CD4-positive, alpha-beta T cell treated with Interleukin-15 for 1 hour (primary cell): Measurements from ENCODE around the gene CLBA1.
"Not testable (repeated sequence)": the region's sequence is repeated elsewhere in the genome, so short reads cannot be mapped to it uniquely, and the experiment has no call there.

Experiments
- DNase-seq: peaks from one replicate; pipeline ENCODE4 v3.0.0-alpha.2; 2020

CLBA1 gene

GRCh38 chr14:105026033-105026785 lies 40.6 kb downstream of the CLBA1 start:
- DNase-seq: peak; percentile 3

DNA sequence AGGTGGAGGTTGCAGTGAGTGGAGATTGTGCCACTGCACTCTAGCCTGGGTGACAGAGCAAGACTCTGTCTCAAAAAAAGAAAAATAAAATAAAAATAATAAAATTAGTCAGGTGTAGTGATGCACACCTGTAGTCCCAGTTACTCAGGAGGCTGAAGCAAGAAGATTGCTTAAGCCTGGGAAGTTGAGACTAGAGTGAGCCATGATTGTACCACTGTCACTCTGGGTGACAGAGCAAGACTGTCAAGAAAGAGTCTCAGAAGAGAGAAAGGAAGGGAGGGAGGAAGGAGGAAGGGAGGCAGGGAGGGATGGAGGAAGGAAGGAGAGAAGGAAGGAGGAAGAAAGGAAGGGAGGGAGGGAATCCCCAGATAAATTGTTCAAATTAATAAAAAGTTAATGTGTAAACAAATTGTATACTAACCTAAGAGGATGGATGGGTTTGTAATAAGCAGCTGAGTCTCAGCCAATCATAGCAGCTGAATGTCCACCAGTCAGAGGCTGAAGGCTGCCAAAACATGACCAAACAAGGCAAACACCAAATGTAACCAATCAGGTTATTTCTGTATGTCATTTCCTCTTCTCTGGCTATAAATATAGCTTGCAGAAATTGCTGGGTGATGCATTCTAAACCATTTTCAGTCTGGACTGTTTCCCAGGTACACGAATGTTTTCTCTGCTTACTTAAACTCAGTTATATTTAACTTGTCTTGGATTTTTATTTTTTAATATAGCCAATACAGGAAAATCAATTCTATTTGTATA lies 41.4 kb downstream of the CLBA1 start:
- peak; percentile 9 for DNase-seq

DNA sequence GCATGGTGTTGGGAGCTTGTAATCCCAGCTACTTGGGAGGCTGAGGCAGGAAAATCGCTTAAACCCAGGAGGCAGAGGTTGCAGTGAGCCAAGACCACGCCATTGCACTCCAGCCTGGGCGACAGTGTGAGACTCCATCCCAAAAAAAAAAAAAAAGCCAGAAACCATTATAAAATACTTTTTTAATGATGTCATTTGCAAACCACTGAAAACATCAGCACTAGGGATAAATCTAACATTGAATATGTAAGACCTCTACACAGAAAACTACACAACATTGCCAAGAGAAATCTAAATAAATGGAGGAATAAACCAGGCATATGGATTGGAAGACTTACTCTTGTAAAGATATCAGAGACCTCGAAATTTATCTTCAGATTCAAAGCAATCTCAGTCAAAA lies 42.1 kb downstream of the CLBA1 start:
- DNase-seq: not testable (repeated sequence)

GRCh38 chr14:105028251-105028927 lies 42.8 kb downstream of the CLBA1 start:
- DNase-seq: peak; percentile 4

DNA sequence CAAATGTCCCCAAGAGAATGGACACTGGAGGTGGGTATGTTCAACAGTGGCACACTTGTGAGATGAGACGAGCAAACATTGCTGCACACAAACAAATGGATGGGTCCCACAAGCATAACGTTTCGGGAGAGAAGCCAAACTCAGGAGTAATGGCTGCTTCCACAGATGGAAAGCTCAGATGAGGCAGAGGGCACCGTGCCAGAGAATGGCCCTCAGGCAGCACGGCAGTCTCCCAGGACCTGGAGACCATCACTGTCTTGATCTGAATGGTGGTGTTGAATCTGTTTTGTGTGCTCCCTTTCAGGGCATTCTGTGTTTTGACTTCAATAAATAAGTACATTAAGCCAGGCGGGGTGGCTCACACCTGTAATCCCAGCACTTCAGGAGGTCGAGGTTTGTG lies 43.8 kb downstream of the CLBA1 start:
- DNase-seq: peak; percentile 2

- peak; percentile 6 for DNase-seq
Observed at GRCh38 chr14:105030194-105030593, 44.6 kb downstream of the CLBA1 start.

DNA sequence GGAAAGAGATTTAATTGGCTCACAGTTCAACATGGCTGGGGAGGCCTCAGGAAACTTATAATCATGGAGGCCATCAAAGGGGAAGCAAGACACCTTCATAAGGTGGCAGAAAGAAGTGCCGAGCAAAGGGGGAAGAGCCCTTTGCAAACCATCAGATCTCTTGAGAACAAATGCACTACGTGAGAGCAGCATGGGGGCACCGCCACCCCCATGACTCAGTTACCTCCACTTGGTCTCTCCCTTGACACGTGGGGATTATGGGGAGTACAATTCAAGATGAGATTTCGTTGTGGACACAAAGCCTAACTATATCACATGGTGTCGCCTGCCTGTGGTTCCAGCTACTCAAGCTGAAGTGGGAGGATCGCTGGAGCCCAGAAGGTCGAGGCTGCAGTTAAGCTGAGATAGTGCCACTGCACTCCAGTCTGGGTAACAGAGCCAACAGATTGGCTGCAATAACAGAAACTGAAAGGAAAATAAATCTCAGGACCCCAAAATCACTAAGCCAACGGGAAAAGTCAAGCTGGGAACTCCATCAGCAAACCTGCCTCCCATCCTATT lies 45.3 kb downstream of the CLBA1 start:
- DNase-seq: no peak

GRCh38 chr14:105032451-105032901 lies 46.9 kb downstream of the CLBA1 start:
- DNase-seq: peak; percentile 1

DNA sequence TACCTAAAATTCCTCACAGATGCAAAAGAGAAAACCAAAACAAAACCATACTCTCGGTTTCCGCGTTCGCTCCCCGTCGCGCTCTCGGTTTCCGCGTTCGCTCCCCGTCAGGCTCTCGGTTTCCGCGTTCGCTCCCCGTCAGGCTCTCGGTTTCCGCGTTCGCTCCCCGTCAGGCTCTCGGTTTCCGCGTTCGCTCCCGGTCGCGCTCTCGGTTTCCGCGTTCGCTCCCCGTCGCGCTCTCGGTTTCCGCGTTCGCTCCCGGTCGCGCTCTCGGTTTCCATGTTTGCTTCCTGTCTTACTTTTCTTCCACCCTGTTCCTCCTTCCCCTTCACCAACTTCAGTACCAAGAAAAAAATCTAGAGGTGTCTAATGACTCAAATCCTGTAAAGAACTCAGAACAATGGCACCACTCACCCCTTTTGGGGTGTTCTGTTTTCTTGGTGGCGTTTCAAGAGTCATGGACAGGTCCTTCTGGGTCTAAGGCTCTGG lies 47.9 kb downstream of the CLBA1 start:
- peak; percentile 6 for DNase-seq

DNA sequence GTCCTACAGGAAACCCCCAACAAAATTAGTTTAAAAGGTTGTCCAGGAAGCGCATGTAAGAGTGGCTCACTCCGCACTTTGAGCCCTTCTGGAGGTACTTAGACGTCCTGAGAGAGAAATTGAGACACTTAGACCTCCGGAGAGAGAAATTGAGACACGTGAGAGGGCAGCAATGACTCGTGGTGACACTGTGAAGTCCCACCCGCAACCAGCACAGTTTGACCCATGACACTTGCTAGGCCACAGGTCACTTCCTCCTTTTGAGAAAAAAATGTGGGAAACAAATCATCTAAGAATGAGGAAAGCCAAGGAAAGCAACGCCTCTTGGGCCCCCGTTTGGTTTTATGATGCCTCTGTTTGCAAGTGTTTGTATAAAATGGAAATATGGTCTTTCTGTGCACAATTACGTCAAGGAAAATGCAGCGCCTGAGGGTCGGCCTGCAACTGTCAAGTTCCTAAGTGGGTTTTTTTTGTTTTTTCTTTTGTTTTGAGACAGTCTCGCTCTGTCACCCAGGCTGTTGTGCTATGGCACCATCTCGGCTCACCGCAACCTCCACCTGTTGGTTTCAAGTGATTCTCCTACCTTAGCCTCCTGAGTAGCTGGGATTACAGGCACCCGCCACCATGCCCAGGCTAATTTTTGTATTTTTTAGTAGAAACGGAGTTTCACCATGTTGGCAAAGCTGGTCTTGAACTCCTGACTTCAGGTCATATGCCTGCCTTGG lies 48.9 kb downstream of the CLBA1 start:
- DNase-seq: peak; percentile 45

DNA sequence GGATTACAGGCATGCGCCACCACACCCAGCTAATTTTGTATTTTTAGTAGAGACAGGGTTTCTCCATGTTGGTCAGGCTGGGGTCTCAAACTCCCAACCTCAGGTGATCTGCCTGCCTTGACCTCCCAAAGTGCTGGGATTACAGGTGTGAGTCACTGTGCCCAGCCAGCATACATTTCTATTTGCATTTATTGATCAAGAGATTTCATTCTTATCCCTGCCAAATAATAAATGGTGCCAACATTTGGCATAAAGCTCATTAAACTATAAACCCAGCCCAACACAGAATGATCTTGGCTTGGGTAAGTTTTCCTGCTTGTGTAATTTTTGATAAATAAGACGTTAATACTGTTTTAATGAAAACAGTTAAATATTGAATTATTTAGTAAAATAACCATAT lies 50.0 kb downstream of the CLBA1 start:
- not testable (repeated sequence) for DNase-seq

DNA sequence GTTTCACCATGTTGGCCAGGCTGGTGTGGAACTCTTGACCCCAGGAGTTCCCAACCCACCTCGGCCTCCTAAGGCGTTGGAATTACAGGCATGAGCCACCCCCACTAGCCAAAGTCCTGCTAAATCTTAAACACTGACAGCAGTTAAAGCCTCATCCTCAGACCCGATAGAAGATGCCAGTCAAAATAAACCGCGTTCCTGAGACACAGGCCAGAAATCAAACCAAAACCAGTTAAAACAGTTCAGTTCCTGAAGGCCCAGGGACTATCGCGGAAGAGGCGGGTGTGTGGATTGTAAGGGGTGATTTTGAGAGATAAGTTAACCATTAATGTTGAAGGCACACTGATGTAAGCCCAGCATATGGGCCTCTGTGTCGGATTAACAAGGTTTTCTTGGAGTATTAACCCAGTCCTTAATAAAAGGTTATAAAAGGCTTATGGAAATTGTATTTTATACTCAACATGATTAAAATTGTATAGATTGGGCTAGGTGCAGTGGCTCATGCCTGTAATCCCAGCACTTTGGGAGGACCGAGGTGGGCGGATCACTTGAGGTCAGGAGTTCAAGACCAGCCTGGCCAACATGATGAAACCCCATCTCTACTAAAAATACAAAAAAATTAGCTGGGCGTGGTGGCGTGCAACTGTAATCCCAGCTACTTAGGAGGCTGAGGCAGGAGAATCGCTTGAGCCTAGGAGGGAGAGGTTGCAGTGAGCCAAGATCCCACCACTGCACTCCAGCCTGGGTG lies 54.0 kb downstream of the CLBA1 start:
- DNase-seq: peak; percentile 1

- peak; percentile 14 for DNase-seq
Observed at GRCh38 chr14:105041841-105042765, 56.5 kb downstream of the CLBA1 start.

- DNase-seq: no peak
Observed at GRCh38 chr14:105042813-105043212, 57.2 kb downstream of the CLBA1 start.

- peak; percentile 10 for DNase-seq
Observed at GRCh38 chr14:105043641-105044040, 58.1 kb downstream of the CLBA1 start.
